NCI-H2196 treated with DMSO at 0.1 percent for 48 hours (cell line): ENCODE results near the gene VPS41.

ENCODE experiments used
- DNase-seq: peaks from one replicate; lab custom pipeline; 2025; ENCODE audit not compliant: unreplicated experiment; lab: John Stamatoyannopoulos, UW

VPS41 gene

GRCh38 chr7:38820571-38820970 is 88.4 kb downstream of the VPS41 start:
- no peak for DNase-seq

DNA sequence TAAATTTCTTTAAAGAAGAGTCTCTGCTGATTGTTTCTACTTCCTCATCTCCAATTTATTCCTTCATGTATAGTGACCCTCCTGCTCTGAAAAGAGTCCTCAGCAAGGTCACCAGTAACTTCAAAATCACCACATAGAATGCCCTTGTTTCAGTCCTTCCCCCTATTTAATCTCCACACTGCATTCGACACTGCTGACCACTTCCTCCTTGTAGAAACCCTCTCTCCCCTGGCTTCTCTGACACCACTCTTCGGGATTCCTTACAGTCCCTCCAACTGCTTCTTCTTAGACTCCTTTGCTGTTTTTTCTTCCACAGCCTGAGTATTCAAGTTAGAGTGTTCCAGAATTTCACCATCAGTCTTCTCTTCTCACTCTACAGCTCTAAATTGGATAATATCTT is 89.5 kb downstream of the VPS41 start:
- no peak for DNase-seq

GRCh38 chr7:38817526-38817925 is 91.5 kb downstream of the VPS41 start:
- DNase-seq = no peak

- DNase-seq = no peak
Observed at GRCh38 chr7:38813768-38814167, 95.2 kb downstream of the VPS41 start.

DNA sequence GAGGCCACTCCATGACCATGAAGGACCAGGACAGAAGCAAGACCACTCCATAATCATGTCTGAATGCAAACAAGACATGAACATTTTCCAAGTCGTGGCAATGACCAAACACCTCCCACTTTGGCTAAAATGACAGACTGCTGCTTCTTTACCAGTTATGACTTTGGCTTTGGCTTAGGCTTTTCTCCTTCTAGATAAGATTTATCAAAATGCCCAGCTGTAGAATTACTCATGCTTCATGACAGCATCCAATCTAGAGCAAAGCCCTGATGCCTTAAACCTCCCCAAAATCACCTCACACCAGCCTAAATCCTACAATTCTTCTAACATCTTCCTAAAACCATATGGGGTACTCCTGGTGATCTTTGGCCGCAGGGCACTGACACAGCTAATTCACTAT is 102.1 kb downstream of the VPS41 start:
- no peak for DNase-seq

DNA sequence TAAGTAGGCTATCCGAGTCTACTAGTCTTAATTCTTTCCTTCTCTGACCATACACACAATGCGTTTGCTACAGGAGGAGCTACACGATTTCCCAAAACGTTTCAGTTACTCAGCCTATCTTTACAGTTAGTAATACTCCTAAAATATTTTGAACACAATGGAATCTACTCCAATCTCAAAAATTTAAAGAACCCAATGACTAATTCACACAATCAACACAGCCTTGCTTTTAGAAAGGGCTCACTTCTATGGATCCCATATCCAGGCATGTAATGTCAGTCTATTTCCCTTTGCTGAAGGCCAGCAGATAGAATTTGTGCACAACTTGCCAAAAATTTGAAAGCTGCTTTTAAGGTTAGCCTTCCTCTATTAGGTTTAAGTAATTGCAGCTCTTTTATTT is 107.2 kb downstream of the VPS41 start:
- no peak for DNase-seq

DNA sequence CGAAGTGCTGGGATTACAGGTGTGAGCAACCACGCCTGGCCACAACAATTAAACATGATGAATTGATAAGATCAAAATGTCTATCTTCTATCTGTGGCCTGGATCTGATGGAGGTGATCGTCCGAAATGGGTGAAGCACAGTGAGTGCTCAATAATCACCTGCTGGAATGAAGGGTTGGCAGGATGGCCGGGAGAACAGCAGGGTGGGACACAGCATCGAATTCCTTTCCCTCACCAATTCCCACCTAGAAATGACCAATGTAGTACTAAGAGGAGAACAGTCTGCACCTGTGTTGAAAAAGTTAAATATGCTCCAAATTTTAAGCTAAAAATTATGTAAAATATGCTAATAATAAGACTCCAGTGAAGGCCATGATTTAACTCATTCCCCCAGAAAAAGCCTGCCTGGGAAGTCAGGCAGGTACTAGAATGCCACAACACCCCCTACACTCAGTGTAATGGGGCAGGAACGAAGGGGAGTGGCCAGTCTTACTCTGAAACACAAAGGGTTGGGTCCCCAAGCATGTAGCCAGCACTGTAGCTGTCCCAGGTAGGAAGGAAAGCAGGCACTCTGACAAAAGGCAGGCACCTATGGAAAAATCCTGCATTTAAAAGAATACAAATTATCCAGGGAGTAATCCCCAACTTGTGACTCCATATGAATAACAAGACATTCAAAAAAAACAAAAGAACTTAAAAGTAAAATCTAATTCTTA is 110.3 kb downstream of the VPS41 start:
- no peak for DNase-seq

GRCh38 chr7:38796626-38797501 is 112.1 kb downstream of the VPS41 start:
- DNase-seq = peak; percentile 21

DNA sequence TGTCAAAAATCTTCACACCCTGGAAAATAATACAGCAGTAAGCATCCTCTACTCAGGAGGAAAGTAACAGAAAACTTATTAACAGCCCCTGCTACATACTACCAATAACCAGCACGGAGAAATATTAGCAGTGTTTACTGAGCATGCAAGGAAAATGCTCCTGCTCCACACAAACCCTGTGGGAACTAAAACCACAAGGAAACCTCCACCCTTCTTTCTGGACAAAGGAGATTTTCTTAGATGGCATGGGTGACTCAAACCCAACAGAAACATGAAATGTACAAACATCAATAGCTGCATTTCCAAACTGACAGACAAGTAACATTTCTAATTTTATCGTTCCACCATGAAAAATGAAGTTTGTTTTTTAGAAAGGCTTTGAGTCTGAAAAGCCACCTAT is 113.4 kb downstream of the VPS41 start:
- DNase-seq = no peak

DNA sequence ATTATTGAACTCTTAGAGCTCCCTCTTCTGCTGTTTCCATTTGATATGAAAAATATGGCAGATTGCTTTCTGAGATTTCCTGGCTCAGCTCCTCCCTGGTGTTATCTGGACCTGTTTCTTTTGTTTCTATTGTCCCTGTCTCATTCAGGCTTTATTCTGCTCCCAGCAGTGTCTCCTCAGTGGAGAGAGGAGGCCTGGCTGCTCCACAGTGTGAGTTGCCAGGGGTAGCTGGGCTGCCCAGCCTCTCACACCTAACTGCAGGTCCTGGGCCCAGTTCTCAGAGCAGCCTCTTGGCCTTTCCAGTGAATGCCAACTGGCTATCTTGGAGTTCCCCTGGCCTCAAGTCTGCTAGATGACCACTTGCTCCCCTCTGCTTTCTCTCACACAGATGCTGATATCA is 127.0 kb downstream of the VPS41 start:
- no peak for DNase-seq

DNA sequence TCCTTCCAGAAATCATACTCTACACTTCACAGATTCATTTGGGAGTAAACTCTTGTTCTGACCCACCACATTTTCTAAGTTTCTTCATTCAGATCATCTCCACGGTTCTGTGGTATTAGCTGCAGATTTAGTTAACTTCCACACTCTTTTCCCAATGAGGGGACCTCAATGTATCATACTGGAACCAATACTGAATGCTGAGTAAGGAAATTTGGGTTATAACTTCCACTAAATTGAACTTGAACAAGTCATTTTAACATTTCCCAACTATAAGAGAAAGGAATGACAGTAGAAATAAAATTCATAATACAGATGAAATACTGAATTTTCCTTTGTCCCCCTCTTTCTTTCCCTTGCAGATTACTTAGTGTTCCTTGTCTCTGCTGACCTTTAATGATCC is 131.4 kb downstream of the VPS41 start:
- DNase-seq = no peak

- no peak for DNase-seq
Observed at GRCh38 chr7:38775506-38776175, 133.3 kb downstream of the VPS41 start.

DNA sequence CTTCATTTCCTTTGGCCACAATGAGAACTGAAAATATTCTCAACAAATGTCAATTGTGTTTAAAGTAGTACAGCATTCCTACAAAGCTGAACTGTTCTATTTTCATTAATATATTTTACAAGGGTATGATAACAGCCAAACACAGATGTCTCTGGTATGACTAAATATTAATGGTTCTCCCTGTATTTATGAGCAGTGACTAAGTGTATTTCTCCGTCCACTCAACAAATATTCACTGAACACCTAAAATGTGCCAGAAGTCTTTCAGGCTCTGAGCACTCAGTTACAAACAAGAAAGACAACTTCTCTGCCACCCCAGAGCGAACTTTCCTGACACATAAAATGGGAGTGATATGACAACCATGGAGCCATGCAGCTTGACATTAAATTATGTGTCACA is 135.6 kb downstream of the VPS41 start:
- no peak for DNase-seq

DNA sequence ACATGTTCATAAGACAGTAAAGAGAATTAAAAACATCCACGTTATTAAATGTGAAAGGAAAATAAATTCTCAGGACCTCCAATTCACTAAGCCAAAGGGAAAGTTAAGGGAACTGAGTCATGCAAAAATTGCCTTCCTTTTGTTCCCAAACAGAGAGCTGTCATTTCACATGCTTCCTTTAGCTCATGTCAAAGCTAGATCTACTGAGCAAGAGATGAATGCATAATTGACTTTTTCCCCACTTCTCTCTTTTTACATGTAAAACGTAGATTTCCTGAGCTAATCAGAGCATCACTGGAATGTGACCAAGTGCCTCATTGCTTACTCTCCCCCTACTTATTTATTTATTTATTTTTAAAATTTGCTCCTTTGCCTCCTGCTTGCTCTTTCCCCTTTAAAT is 148.8 kb downstream of the VPS41 start:
- no peak for DNase-seq

GRCh38 chr7:38759028-38759427 is 150.0 kb downstream of the VPS41 start:
- DNase-seq = no peak

GRCh38 chr7:38757931-38758330 is 151.1 kb downstream of the VPS41 start:
- DNase-seq = no peak

- DNase-seq = no peak
Observed at GRCh38 chr7:38756521-38756920, 152.5 kb downstream of the VPS41 start.

DNA sequence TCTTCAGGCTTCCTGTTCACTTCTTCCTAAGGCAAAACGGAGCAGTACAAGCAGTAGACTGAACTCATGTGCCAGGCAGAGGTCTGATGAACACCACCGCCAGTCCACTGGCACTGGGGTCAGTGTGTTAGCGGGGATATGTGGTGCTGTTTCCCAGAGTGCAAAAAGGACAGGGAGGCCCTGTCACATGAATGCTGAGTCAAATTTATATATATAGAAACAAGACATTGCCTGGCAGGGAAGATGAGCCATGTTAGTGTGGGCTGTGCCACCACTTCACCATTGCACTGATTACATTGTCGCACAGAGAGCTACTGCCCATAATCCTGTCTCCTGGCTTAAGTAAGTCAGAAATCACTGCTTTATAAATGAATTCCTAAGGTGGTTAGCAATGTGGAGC is 155.6 kb downstream of the VPS41 start:
- DNase-seq = no peak

GRCh38 chr7:38751416-38751815 is 157.6 kb downstream of the VPS41 start:
- DNase-seq = no peak

DNA sequence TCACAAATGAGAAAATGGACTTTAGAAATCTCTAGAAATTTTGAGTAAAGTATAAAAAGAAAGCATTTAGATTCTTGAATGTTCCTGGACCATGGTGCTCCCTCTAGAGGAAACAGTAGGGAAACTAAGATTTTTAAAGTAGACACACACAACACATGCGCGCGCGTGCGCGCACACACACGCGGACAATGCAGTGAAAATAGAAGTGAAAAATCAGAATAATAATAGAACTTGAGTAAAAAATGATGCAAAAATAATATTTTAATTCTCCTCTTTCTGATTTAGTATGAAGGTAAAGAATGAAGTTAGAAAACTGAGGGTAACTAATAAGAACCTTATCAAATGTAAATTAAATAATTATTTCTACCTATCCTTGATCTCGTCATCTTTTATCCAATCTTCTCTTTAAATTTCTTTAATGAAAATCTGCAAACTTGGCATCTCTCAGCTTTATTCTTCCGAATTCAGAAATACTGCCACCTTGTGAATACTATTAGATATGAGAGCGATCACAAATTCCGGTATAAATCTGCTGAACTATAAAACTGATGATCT is 160.9 kb downstream of the VPS41 start:
- DNase-seq = no peak

DNA sequence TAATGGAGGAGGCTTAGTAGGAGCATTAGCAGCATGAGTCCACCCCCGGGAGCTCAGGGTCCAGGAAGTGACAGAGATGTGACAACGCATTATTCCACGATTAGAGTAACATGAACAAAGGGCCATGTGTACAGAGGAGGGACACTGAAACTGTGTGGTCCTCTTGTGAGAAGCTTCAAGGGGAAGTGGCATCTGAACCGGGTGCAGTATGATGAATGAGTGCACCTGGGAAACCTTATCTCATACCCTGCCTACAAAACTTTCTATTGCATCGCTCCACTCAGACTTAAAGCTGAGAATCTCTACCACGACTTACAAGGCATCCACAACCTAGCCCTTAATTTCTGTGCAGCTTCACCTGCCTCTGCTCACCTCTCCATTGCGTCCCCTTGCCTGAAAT is 162.6 kb downstream of the VPS41 start:
- DNase-seq = no peak

DNA sequence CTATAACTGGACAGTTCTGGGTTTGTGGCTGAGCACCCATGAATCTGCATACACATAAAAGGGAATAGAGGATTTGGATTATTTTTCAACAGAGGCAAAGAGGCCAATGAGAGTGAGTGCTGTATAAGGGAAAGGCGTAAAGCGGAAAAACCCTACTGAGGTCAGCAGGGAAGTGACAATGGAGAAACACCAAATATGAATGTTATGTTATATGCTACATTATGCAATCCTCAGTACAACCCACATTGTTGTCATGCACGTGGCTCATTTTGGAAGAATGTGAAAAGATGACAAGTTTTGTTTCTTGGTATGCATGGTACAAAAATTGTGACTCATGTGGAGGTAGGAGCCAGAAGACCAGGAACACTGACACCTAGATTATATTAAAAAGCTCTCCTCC is 164.2 kb downstream of the VPS41 start:
- no peak for DNase-seq
